HepG2 (cell line): ENCODE results near the gene KCTD14. TPM values are rescaled to one million over a fixed set of nuclear protein-coding genes. Genes with fewer than 3 reads are reported as not detected.

ENCODE experiments used
- ATAC-seq: fragments of 200-7000 bp; cut with Tn5 transposase; 3 replicates; pipeline ENCODE4 v1.9.1; 2020; ENCODE audit warnings: mild to moderate bottlenecking, moderate library complexity
- BruUV-seq: library from RNA; stranded (reverse); fragments of 400-500 nt; replicated peaks from 2 replicates; lab custom pipeline; 2021; lab: Mats Ljungman, UMichigan
- CTCF ChIA-PET: fragments of 300-600 bp; formaldehyde crosslinking; extraction: SDS; loops from one replicate; lab custom pipeline; 2021; ENCODE audit warnings: low total read pairs, inconsistent platforms, low intra/inter-chr PET ratio; lab: Yijun Ruan, JAX
- POLR2A ChIA-PET: fragments of 350-600 bp; sonication (Branson Sonifier 250); formaldehyde crosslinking; loops from one replicate; lab custom pipeline; 2020; ENCODE audit warnings: antibody characterized with exemption, inconsistent platforms; lab: Yijun Ruan, JAX
- DNase-seq: peaks from one replicate; pipeline ENCODE4 v3.0.0-alpha.2; 2015; ENCODE audit warnings: low spot score
- FAIRE-seq: peaks from 3 replicates; lab custom pipeline; 2011; peaks lifted over from hg19 to GRCh38; lab: Jason Lieb, UNC
- H2AFZ ChIP-seq: one replicate; pipeline ENCODE4 v1.6.1; 2011; ENCODE audit warnings: low read length, inconsistent platforms
- H3K27ac ChIP-seq: fragments of 300-600 bp; 3 replicates; pipeline ENCODE4 v1.8.0; 2011; ENCODE audit warnings: mixed run types, mild to moderate bottlenecking, mixed read lengths, low read length, inconsistent platforms; ENCODE audit not compliant: insufficient read depth; ENCODE audit errors: extremely low read length
- H3K27me3 ChIP-seq, 2 experiments: fragments of 200-600 bp in 1 of 2; 2 replicates in 1 of 2; 3 replicates in 1 of 2; pipeline versions ENCODE4 v1.6.0 to v1.8.0; 2011; ENCODE audit warnings: low read length in 2 of 2, mild to moderate bottlenecking in 2 of 2, moderate library complexity in 2 of 2, inconsistent platforms in 1 of 2; ENCODE audit not compliant: insufficient read depth in 2 of 2, control insufficient read depth in 1 of 2
- H3K36me3 ChIP-seq, 2 experiments: fragments of 200-600 bp in 1 of 2; replicated peaks in 1 of 2; 2 replicates in 1 of 2; 3 replicates in 1 of 2; pipeline versions ENCODE4 v1.5.1 to v1.8.0; 2011; ENCODE audit warnings: low read length in 2 of 2, inconsistent platforms in 1 of 2; ENCODE audit not compliant: insufficient read depth in 2 of 2, control insufficient read depth in 1 of 2
- H3K4me1 ChIP-seq: 2 replicates; pipeline ENCODE4 v1.5.1; 2012; ENCODE audit warnings: low read length, inconsistent platforms; ENCODE audit not compliant: insufficient read depth
- H3K4me2 ChIP-seq: 2 replicates; pipeline ENCODE4 v1.6.0; 2011; ENCODE audit warnings: low read depth, low read length, inconsistent platforms
- H3K4me3 ChIP-seq, 3 experiments: fragments of 200-600 bp in 1 of 3; sonication (generic), shearing (Covaris generic) in 1 of 3; replicated peaks in 1 of 3; 2 replicates each; pipeline ENCODE4 v1.5.1; 2011 to 2016; ENCODE audit warnings: low read length in 3 of 3, inconsistent platforms in 2 of 3, low read depth in 2 of 3, mild to moderate bottlenecking in 2 of 3, control low read depth in 1 of 3, mixed read lengths in 1 of 3; ENCODE audit not compliant: insufficient read depth in 1 of 3
- H3K79me2 ChIP-seq: one replicate; pipeline ENCODE4 v1.6.1; 2011; ENCODE audit warnings: low read length, inconsistent platforms; ENCODE audit not compliant: insufficient read depth
- H3K9ac ChIP-seq: 2 replicates; pipeline ENCODE4 v1.6.0; 2011; ENCODE audit warnings: mild to moderate bottlenecking, low read depth, low read length, inconsistent platforms; ENCODE audit not compliant: insufficient read depth
- H3K9me3 ChIP-seq: 2 replicates; pipeline ENCODE4 v1.5.1; 2012; ENCODE audit warnings: mild to moderate bottlenecking, low read length
- H4K20me1 ChIP-seq: 2 replicates; pipeline ENCODE4 v1.6.0; 2011; ENCODE audit warnings: inconsistent platforms, mild to moderate bottlenecking, low read length, moderate library complexity; ENCODE audit not compliant: insufficient read depth
- HOXA5 ChIP-seq: sonication (generic); formaldehyde crosslinking; IDR thresholded peaks from 2 replicates; pipeline ENCODE4 v1.4.0; 2020; ENCODE audit warnings: missing genetic modification reagents
- MAFF ChIP-seq: IDR thresholded peaks from 2 replicates; pipeline ENCODE4 v1.6.1; 2011; ENCODE audit warnings: low read depth, low read length, improper control_type of control experiment
- MAFK ChIP-seq, 2 experiments: IDR thresholded peaks in 1 of 2; conservative IDR thresholded peaks in 1 of 2; 2 replicates each; pipeline ENCODE4 v1.6.1; 2011; ENCODE audit warnings: improper control_type of control experiment in 2 of 2, low read length in 2 of 2
- ZNF275 ChIP-seq: sonication (generic); formaldehyde crosslinking; IDR thresholded peaks from 2 replicates; pipeline ENCODE4 v1.8.0; 2022; ENCODE audit warnings: missing genetic modification reagents, mild to moderate bottlenecking, inconsistent platforms, borderline replicate concordance
- ZNF710 ChIP-seq: sonication (generic); formaldehyde crosslinking; IDR thresholded peaks from 2 replicates; pipeline ENCODE4 v1.5.0; 2020; ENCODE audit warnings: mild to moderate bottlenecking, missing genetic modification reagents, borderline replicate concordance
- in situ Hi-C: cut with HindIII; loops from 2 replicates; pipeline ENCODE4 v1.10.0; 2017; ENCODE audit warnings: low pct_unique_long_range_greater_than_20kb; ENCODE audit not compliant: extremely low pct_ligation_motif_present
- intact Hi-C: fragments of 100-400 bp; cut with micrococcal nuclease; formaldehyde crosslinking; loops from one replicate; pipeline ENCODE4 v1.10.0; 2022; ENCODE audit not compliant: unreplicated experiment
- polyA plus RNA-seq, 8 experiments: library from polyadenylated mRNA; depleted of rRNA in 3 of 8; stranded (reverse) in 7 of 8; unstranded in 1 of 8; fragments of >200 nt; fragmentation: Illumina TruSeq in 4 of 8; extraction: Trizol in 4 of 8; gene quantifications; 2 replicates each; pipeline versions ENCODE4 v1.2.1 to v1.2.3, GENCODE V29; 2011 to 2016; ENCODE audit warnings: low read depth in 4 of 8, missing spikeins in 1 of 8, mixed read lengths in 1 of 8; ENCODE audit not compliant: insufficient read depth in 1 of 8
- total RNA-seq, 5 experiments: library from RNA; depleted of rRNA; stranded (reverse); fragments of >200 nt; fragmentation: Illumina TruSeq; extraction: Trizol; gene quantifications; 2 replicates each; pipeline ENCODE4 v1.2.3, GENCODE V29; 2016; ENCODE audit warnings: low read depth in 1 of 5
- TF ChIP-seq, protein P1 (sequence below): sonication (generic); formaldehyde crosslinking; IDR thresholded peaks from 2 replicates; pipeline ENCODE4 v1.5.1; 2020; ENCODE audit warnings: missing genetic modification reagents, mild to moderate bottlenecking, borderline replicate concordance

KCTD14 gene
- total and polyA plus RNA-seq, 2 of the 13 experiments (the other 11 are each of a cell fraction or from before 2014, with no cell fraction given) = 10.3 to 15.6 TPM

GRCh38 chr11:78025378-78025777 lies 2.3 kb upstream of the KCTD14 start:
- no TSS peak for BruUV-seq
- ChIA-PET CTCF (no interaction called here), POLR2A (interaction anchor here (0.6 kb wide), 1 partner anchor 203 kb away, joined by 4 read pairs; no protein-coding TSS in a partner anchor)
- Histone ChIP-seq H3K9ac (no peak overlapping the region), H3K4me3 (no peak overlapping the region), H2AFZ (no peak overlapping the region), H3K79me2 (no peaks in the 10 kb centered on the region), H3K9me3 (no peaks in the 10 kb centered on the region), H3K36me3 (no peaks in the 10 kb centered on the region), H3K27me3 (no peaks in the 10 kb centered on the region), H4K20me1 (no peaks in the 10 kb centered on the region), H3K4me2 (no peak overlapping the region), H3K27ac (no peak overlapping the region), H3K4me1 (peaks cover 63% of the 10 kb centered on the region)
- intact Hi-C loops = no loop called here
- FAIRE-seq = no peak
- TF ChIP-seq, protein P1, sequence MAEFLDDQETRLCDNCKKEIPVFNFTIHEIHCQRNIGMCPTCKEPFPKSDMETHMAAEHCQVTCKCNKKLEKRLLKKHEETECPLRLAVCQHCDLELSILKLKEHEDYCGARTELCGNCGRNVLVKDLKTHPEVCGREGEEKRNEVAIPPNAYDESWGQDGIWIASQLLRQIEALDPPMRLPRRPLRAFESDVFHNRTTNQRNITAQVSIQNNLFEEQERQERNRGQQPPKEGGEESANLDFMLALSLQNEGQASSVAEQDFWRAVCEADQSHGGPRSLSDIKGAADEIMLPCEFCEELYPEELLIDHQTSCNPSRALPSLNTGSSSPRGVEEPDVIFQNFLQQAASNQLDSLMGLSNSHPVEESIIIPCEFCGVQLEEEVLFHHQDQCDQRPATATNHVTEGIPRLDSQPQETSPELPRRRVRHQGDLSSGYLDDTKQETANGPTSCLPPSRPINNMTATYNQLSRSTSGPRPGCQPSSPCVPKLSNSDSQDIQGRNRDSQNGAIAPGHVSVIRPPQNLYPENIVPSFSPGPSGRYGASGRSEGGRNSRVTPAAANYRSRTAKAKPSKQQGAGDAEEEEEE (CRISPR knock-in tag) = no peak
- TF ChIP-seq MAFF (peak; percentile 28; the same call in 1 of the 2 replicates), HOXA5 (CRISPR knock-in tag) (no peak), MAFK (conservative IDR thresholded peaks at IDR 0.05 in 1 of 2, IDR thresholded peaks at IDR 0.05 in 1 of 2; ENCODE audit: low read length in 2 of 2) (peak; percentile 65 to 66), ZNF275 (CRISPR knock-in tag) (no peak), ZNF710 (CRISPR knock-in tag) (no peak)
- DNase-seq = no peak
- in situ Hi-C loops = no loop called here
- no peak for ATAC-seq
